Trophoblast cell (in vitro differentiated cells and primary cell): ENCODE results near the gene ABLIM2.
"Not testable (repeated sequence)": the region's sequence is repeated elsewhere in the genome, so short reads cannot be mapped to it uniquely, and the experiment has no call there.

Experiments
- DNase-seq, 2 donors: peaks; one replicate each; pipeline ENCODE4 v3.0.0-alpha.2; 2016
- H2AFZ ChIP-seq: 2 replicates; pipeline ENCODE4 v1.6.1; 2013; ENCODE audit warnings: low read length, moderate library complexity, mild to moderate bottlenecking; ENCODE audit not compliant: insufficient read depth, poor library complexity
- H2AK5ac ChIP-seq: 2 replicates; pipeline ENCODE4 v1.6.1; 2013; ENCODE audit warnings: mild to moderate bottlenecking, low read length
- H2BK120ac ChIP-seq: 2 replicates; pipeline ENCODE4 v1.6.1; 2013; ENCODE audit warnings: low read length, mild to moderate bottlenecking, moderate library complexity; ENCODE audit not compliant: insufficient read depth, poor library complexity
- H2BK12ac ChIP-seq: 2 replicates; pipeline ENCODE4 v1.6.1; 2013; ENCODE audit warnings: mild to moderate bottlenecking, low read length, moderate library complexity
- H2BK5ac ChIP-seq: 2 replicates; pipeline ENCODE4 v1.6.1; 2013; ENCODE audit warnings: low read length, low read depth, moderate library complexity, mild to moderate bottlenecking; ENCODE audit not compliant: poor library complexity
- H3K14ac ChIP-seq: 2 replicates; pipeline ENCODE4 v1.6.1; 2013; ENCODE audit warnings: mild to moderate bottlenecking, low read length
- H3K18ac ChIP-seq: 2 replicates; pipeline ENCODE4 v1.6.1; 2013; ENCODE audit warnings: mild to moderate bottlenecking, low read length
- H3K23ac ChIP-seq: 2 replicates; pipeline ENCODE4 v1.6.1; 2013; ENCODE audit warnings: low read length
- H3K27ac ChIP-seq: 2 replicates; pipeline ENCODE4 v1.5.1; 2013; ENCODE audit warnings: low read depth, mild to moderate bottlenecking, inconsistent platforms, low read length, moderate library complexity
- H3K27me3 ChIP-seq: 2 replicates; pipeline ENCODE4 v1.6.1; 2013; ENCODE audit warnings: inconsistent platforms, mild to moderate bottlenecking, low read length, moderate library complexity; ENCODE audit not compliant: insufficient read depth
- H3K36me3 ChIP-seq, 2 experiments: 1 replicate in 1 of 2; 2 replicates in 1 of 2; pipeline ENCODE4 v1.6.1; 2013; ENCODE audit warnings: low read length in 2 of 2, mild to moderate bottlenecking in 2 of 2, moderate library complexity in 1 of 2; ENCODE audit not compliant: insufficient read depth in 2 of 2, control insufficient read depth in 1 of 2
- H3K4ac ChIP-seq: 2 replicates; pipeline ENCODE4 v1.6.1; 2013; ENCODE audit warnings: low read depth, mild to moderate bottlenecking, low read length, moderate library complexity
- H3K4me1 ChIP-seq, 2 experiments: 1 replicate in 1 of 2; 2 replicates in 1 of 2; pipeline ENCODE4 v1.6.1; 2013; ENCODE audit warnings: low read length in 2 of 2, mild to moderate bottlenecking in 2 of 2, moderate library complexity in 1 of 2; ENCODE audit not compliant: insufficient read depth in 2 of 2, control insufficient read depth in 1 of 2
- H3K4me2 ChIP-seq: 2 replicates; pipeline ENCODE4 v1.6.1; 2013; ENCODE audit warnings: inconsistent platforms, mild to moderate bottlenecking, low read length, moderate library complexity
- H3K4me3 ChIP-seq: 2 replicates; pipeline ENCODE4 v1.5.1; 2013; ENCODE audit warnings: mild to moderate bottlenecking, low read depth, low read length, inconsistent platforms
- H3K79me1 ChIP-seq: one replicate; pipeline ENCODE4 v1.6.1; 2013; ENCODE audit warnings: low read length
- H3K79me2 ChIP-seq: 2 replicates; pipeline ENCODE4 v1.6.1; 2013; ENCODE audit warnings: low read length, mild to moderate bottlenecking; ENCODE audit not compliant: control insufficient read depth, insufficient read depth, poor library complexity
- H3K9ac ChIP-seq: 2 replicates; pipeline ENCODE4 v1.6.1; 2013; ENCODE audit warnings: mild to moderate bottlenecking, low read length
- H3K9me3 ChIP-seq: 2 replicates; pipeline ENCODE4 v1.6.1; 2013; ENCODE audit warnings: low read depth, mild to moderate bottlenecking, control low read depth, inconsistent platforms, low read length; ENCODE audit not compliant: insufficient read depth
- H4K12ac ChIP-seq: 2 replicates; pipeline ENCODE4 v1.6.1; 2013; ENCODE audit warnings: low read depth, mild to moderate bottlenecking, low read length, moderate library complexity
- H4K8ac ChIP-seq: 2 replicates; pipeline ENCODE4 v1.6.1; 2013; ENCODE audit warnings: low read depth, mild to moderate bottlenecking, low read length, moderate library complexity
- H4K91ac ChIP-seq: one replicate; pipeline ENCODE4 v1.6.1; 2013; ENCODE audit warnings: low read depth, mild to moderate bottlenecking, low read length, moderate library complexity
- whole genome bisulfite sequencing: extraction: QIAGEN DNeasy Blood & Tissue Kit; methylation state at CpG from one replicate; pipeline ENCODE4 v1.1.7; 2013; ENCODE audit warnings: missing lambda C conversion rate; ENCODE audit not compliant: insufficient read length, insufficient coverage; ENCODE audit errors: extremely low coverage; 5-methylcytosine and 5-hydroxymethylcytosine counted together

Gene ABLIM2

GRCh38 chr4:7918981-7919380 lies 239.6 kb downstream of the ABLIM2 start:
- Histone ChIP-seq H3K79me2 (peaks cover 7% of the 10 kb centered on the region), H2BK120ac (no peak overlapping the region), H3K36me3 (no peaks in the 10 kb centered on the region), H3K14ac (no peak overlapping the region), H3K23ac (no peak overlapping the region), H3K4me2 (no peak overlapping the region), H3K79me1 (no peaks in the 10 kb centered on the region), H4K12ac (no peak overlapping the region), H2AK5ac (no peak overlapping the region), H3K4me3 (no peak overlapping the region), H3K9me3 (no peaks in the 10 kb centered on the region), H4K91ac (no peak overlapping the region), H2BK5ac (no peak overlapping the region), H3K27me3 (no peaks in the 10 kb centered on the region), H2BK12ac (no peak overlapping the region), H3K18ac (no peak overlapping the region), H4K8ac (no peak overlapping the region), H2AFZ (no peak overlapping the region), H3K4me1 (peaks cover 10 to 23% of the 10 kb centered on the region in 2 experiments), H3K27ac (no peak overlapping the region), H3K9ac (no peak overlapping the region), H3K4ac (peak overlapping the region; percentile 54)
- no CpG with 5 or more reads among the region's 12 CpGs for WGBS
- DNase-seq = no peak

DNA sequence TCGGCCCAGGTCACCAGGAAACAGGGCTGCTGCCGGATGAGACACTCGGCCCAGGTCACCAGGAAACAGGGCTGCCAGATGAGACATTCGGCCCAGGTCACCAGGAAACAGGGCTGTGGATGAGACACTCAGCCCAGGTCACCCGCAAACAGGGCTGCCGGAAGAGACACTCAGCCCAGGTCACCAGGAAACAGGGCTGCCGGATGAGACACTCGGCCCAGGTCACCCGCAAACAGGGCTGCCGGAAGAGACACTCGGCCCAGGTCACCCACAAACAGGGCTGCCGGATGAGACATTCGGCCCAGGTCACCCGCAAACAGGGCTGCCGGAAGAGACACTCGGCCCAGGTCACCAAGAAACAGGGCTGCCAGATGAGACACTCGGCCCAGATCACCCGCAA lies 240.4 kb downstream of the ABLIM2 start:
- not testable (repeated sequence) for H3K27me3 ChIP-seq, H3K79me2 ChIP-seq, H2BK5ac ChIP-seq, H4K12ac ChIP-seq, H3K9ac ChIP-seq, H3K36me3 ChIP-seq, H4K8ac ChIP-seq, DNase-seq, H3K79me1 ChIP-seq, H4K91ac ChIP-seq, H3K4me3 ChIP-seq, H2AK5ac ChIP-seq, H3K4me2 ChIP-seq, H2AFZ ChIP-seq, H3K18ac ChIP-seq, H3K14ac ChIP-seq, H2BK120ac ChIP-seq, H3K9me3 ChIP-seq, H3K23ac ChIP-seq, H2BK12ac ChIP-seq, H3K27ac ChIP-seq
- H3K4me1 ChIP-seq = peaks cover 10 to 20% of the 10 kb centered on the region in 2 experiments
- H3K4ac ChIP-seq = peak overlapping the region; percentile 48
- WGBS = no CpG with 5 or more reads among the region's 18 CpGs

DNA sequence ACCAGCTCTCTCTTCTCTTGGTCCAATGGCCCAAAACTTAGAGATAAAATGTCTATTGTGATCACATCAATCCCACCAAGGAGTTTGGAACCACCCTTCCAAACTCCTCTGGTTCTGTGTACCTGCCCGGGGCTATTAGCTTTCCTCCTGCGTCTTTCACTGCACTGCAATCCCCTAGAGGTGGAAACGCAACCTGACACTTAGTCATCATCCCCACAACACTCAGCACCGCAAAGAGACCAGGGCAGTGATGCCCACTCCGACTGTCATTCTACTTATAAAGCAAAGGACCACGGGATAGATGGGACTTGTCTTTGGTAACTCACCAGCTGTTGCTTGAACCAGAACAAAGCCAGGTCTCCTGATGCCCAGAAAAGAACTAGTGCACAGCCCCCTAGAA lies 240.9 kb downstream of the ABLIM2 start:
- Histone ChIP-seq H2AFZ (no peak overlapping the region), H3K23ac (no peak overlapping the region), H3K36me3 (no peaks in the 10 kb centered on the region), H2AK5ac (no peak overlapping the region), H3K4me1 (peaks cover 10 to 20% of the 10 kb centered on the region in 2 experiments), H4K91ac (no peak overlapping the region), H3K79me1 (no peaks in the 10 kb centered on the region), H3K79me2 (peaks cover 5% of the 10 kb centered on the region), H3K18ac (no peak overlapping the region), H3K4ac (peak overlapping the region; percentile 39), H3K27me3 (no peaks in the 10 kb centered on the region), H3K14ac (no peak overlapping the region), H2BK5ac (no peak overlapping the region), H3K4me3 (no peak overlapping the region), H4K8ac (no peak overlapping the region), H2BK12ac (no peak overlapping the region), H3K9ac (no peak overlapping the region), H4K12ac (no peak overlapping the region), H3K9me3 (no peaks in the 10 kb centered on the region), H3K4me2 (no peak overlapping the region), H3K27ac (no peak overlapping the region), H2BK120ac (no peak overlapping the region)
- no CpG with 5 or more reads among the region's 6 CpGs for whole genome bisulfite sequencing
- DNase-seq = peak; percentile 44 to 69

DNA sequence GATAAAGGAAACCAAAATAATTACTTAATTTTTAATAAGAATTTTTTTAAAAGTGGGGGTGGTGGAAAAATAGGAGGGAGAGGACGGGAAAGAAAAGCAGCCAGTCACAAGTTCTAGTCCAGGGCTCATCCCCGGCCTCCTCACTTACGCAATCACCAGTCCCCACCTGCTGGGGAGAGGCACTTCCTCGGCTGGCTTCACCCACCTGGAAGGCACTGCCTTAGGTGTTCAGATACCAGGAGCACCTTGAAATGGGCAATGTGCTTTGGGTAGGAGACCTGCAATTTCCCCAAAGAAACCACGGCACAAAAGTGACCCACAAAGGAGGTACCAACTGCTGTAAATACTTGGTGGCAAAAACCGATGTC lies 242.8 kb downstream of the ABLIM2 start:
- H3K14ac ChIP-seq = no peak overlapping the region
- H3K79me2 ChIP-seq = peaks cover 5% of the 10 kb centered on the region
- WGBS = no CpG with 5 or more reads among the region's 6 CpGs
- H2BK120ac ChIP-seq = no peak overlapping the region
- no peak overlapping the region for H3K4me2 ChIP-seq
- H3K18ac ChIP-seq = no peak overlapping the region
- H3K23ac ChIP-seq = no peak overlapping the region
- H2BK5ac ChIP-seq = no peak overlapping the region
- H4K12ac ChIP-seq = no peak overlapping the region
- no peaks in the 10 kb centered on the region for H3K27me3 ChIP-seq
- H4K8ac ChIP-seq = no peak overlapping the region
- H2AFZ ChIP-seq = no peak overlapping the region
- H3K4me1 ChIP-seq = peaks cover 16 to 27% of the 10 kb centered on the region in 2 experiments
- H3K27ac ChIP-seq = no peak overlapping the region
- H4K91ac ChIP-seq = no peak overlapping the region
- H2BK12ac ChIP-seq = no peak overlapping the region
- no peaks in the 10 kb centered on the region for H3K9me3 ChIP-seq
- H2AK5ac ChIP-seq = no peak overlapping the region
- H3K79me1 ChIP-seq = peaks cover 4% of the 10 kb centered on the region
- no peak overlapping the region for H3K4ac ChIP-seq
- DNase-seq = no peak
- H3K36me3 ChIP-seq = no peaks in the 10 kb centered on the region
- H3K9ac ChIP-seq = no peak overlapping the region
- no peak overlapping the region for H3K4me3 ChIP-seq
